ENCODE results near the gene LRRC4C. TPM values are rescaled to one million over a fixed set of nuclear protein-coding genes. Genes with fewer than 3 reads are reported as not detected.

Gene LRRC4C
- total RNA-seq, 1 experiment from 2014 or later: 0.72 TPM

DNA sequence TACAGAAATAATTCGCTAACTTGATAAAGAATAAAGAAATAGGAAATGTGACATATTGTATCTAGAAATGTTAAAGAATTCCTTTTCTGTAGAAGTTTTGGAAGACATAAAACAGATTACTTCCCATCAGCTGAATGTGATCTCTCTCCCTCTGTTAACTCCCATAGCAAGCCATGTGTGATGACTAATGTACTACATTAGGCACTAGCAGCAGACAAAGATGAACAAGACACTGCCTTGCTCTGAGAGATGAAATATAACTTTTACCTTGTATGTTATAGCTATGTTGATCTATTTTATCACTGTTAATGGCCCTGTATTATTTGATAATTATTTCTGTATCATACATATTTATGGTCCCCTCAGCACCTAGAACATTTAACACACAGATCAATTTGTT lies 817.2 kb downstream of the LRRC4C start:
- Mint-ChIP-seq H3K4me3 (no peak overlapping the region), H3K9me3 (peaks cover 6% of the 10 kb centered on the region), H3K27me3 (ENCODE audit: low read depth) (no peaks in the 10 kb centered on the region; the same call in 1 of the 2 replicates), H3K27ac (no peak overlapping the region), H3K36me3 (peaks cover 6% of the 10 kb centered on the region), H3K4me1 (peaks cover 23% of the 10 kb centered on the region)
- ChIA-PET CTCF (no interaction called here), POLR2A (no interaction called here)
- ATAC-seq: no peak
- TF ChIP-seq RORB (CRISPR knock-in tag; IDR thresholded peaks at IDR 0.05) (no peak), PRRX2 (CRISPR knock-in tag; IDR thresholded peaks at IDR 0.05) (no peak), ZNF425 (CRISPR knock-in tag; conservative IDR thresholded peaks at IDR 0.05) (no peak), NFYB (CRISPR knock-in tag; conservative IDR thresholded peaks at IDR 0.05; ENCODE audit: low read depth) (no peak), SP1 (CRISPR knock-in tag; conservative IDR thresholded peaks at IDR 0.05) (no peak)
- TF ChIP-seq, protein P1, sequence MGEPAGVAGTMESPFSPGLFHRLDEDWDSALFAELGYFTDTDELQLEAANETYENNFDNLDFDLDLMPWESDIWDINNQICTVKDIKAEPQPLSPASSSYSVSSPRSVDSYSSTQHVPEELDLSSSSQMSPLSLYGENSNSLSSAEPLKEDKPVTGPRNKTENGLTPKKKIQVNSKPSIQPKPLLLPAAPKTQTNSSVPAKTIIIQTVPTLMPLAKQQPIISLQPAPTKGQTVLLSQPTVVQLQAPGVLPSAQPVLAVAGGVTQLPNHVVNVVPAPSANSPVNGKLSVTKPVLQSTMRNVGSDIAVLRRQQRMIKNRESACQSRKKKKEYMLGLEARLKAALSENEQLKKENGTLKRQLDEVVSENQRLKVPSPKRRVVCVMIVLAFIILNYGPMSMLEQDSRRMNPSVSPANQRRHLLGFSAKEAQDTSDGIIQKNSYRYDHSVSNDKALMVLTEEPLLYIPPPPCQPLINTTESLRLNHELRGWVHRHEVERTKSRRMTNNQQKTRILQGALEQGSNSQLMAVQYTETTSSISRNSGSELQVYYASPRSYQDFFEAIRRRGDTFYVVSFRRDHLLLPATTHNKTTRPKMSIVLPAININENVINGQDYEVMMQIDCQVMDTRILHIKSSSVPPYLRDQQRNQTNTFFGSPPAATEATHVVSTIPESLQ (CRISPR knock-in tag; IDR thresholded peaks at IDR 0.05): no peak
- DNase-seq (ENCODE audit: low spot score): no peak

GRCh38 chr11:40619654-40620053 lies 839.8 kb downstream of the LRRC4C start:
- no peaks in the 10 kb centered on the region for H3K27me3 Mint-ChIP-seq (ENCODE audit: low read depth)
- 0 out of 2 replicates have a peak, but pooled peaks cover 6% of the 10 kb centered on the region for H3K9me3 Mint-ChIP-seq
- ChIA-PET CTCF (no interaction called here), POLR2A (no interaction called here)
- H3K27ac Mint-ChIP-seq: no peak overlapping the region
- H3K36me3 Mint-ChIP-seq: no peaks in the 10 kb centered on the region
- no peak overlapping the region for H3K4me3 Mint-ChIP-seq
- H3K4me1 Mint-ChIP-seq: peaks cover 11% of the 10 kb centered on the region
- ATAC-seq (no peak), DNase-seq (ENCODE audit: low spot score) (no peak)
- no peak for TF ChIP-seq ATF2 (CRISPR knock-in tag; IDR thresholded peaks at IDR 0.05; ENCODE audit: borderline replicate concordance, low read depth)
- no peak for TF ChIP-seq FOXP1 (CRISPR knock-in tag; IDR thresholded peaks at IDR 0.05; ENCODE audit: borderline replicate concordance)
- no peak for TF ChIP-seq ZNF423 (CRISPR knock-in tag; IDR thresholded peaks at IDR 0.05)
- TF ChIP-seq ZNF121 (CRISPR knock-in tag; IDR thresholded peaks at IDR 0.05): no peak
- TF ChIP-seq HMGA2 (CRISPR knock-in tag; IDR thresholded peaks at IDR 0.05): no peak
- no peak for TF ChIP-seq GTF2I (CRISPR knock-in tag; conservative IDR thresholded peaks at IDR 0.05)
- TF ChIP-seq KAT7 (CRISPR knock-in tag; IDR thresholded peaks at IDR 0.05; ENCODE audit: borderline replicate concordance): no peak
- TF ChIP-seq, protein P2, sequence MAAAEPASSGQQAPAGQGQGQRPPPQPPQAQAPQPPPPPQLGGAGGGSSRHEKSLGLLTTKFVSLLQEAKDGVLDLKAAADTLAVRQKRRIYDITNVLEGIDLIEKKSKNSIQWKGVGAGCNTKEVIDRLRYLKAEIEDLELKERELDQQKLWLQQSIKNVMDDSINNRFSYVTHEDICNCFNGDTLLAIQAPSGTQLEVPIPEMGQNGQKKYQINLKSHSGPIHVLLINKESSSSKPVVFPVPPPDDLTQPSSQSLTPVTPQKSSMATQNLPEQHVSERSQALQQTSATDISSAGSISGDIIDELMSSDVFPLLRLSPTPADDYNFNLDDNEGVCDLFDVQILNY (CRISPR knock-in tag; IDR thresholded peaks at IDR 0.05): no peak
- no peak for TF ChIP-seq GABPB1 (CRISPR knock-in tag; IDR thresholded peaks at IDR 0.05)
- TF ChIP-seq HMGXB4 (CRISPR knock-in tag; IDR thresholded peaks at IDR 0.05): no peak
- TF ChIP-seq FOXP4 (CRISPR knock-in tag; IDR thresholded peaks at IDR 0.05): no peak
- TF ChIP-seq, protein P3, sequence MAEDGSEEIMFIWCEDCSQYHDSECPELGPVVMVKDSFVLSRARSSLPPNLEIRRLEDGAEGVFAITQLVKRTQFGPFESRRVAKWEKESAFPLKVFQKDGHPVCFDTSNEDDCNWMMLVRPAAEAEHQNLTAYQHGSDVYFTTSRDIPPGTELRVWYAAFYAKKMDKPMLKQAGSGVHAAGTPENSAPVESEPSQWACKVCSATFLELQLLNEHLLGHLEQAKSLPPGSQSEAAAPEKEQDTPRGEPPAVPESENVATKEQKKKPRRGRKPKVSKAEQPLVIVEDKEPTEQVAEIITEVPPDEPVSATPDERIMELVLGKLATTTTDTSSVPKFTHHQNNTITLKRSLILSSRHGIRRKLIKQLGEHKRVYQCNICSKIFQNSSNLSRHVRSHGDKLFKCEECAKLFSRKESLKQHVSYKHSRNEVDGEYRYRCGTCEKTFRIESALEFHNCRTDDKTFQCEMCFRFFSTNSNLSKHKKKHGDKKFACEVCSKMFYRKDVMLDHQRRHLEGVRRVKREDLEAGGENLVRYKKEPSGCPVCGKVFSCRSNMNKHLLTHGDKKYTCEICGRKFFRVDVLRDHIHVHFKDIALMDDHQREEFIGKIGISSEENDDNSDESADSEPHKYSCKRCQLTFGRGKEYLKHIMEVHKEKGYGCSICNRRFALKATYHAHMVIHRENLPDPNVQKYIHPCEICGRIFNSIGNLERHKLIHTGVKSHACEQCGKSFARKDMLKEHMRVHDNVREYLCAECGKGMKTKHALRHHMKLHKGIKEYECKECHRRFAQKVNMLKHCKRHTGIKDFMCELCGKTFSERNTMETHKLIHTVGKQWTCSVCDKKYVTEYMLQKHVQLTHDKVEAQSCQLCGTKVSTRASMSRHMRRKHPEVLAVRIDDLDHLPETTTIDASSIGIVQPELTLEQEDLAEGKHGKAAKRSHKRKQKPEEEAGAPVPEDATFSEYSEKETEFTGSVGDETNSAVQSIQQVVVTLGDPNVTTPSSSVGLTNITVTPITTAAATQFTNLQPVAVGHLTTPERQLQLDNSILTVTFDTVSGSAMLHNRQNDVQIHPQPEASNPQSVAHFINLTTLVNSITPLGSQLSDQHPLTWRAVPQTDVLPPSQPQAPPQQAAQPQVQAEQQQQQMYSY (CRISPR knock-in tag; IDR thresholded peaks at IDR 0.05): no peak
- no peak for TF ChIP-seq CREM (CRISPR knock-in tag; IDR thresholded peaks at IDR 0.05)
- no peak for TF ChIP-seq PRRX2 (CRISPR knock-in tag; IDR thresholded peaks at IDR 0.05)
- TF ChIP-seq ZMAT4 (CRISPR knock-in tag; IDR thresholded peaks at IDR 0.05): no peak
- no peak for TF ChIP-seq NR2C2 (CRISPR knock-in tag; IDR thresholded peaks at IDR 0.05)
- no peak for TF ChIP-seq MXD4 (CRISPR knock-in tag; IDR thresholded peaks at IDR 0.05; ENCODE audit: borderline replicate concordance)
